Stimulated activated effector memory CD8-positive, alpha-beta T cell treated with anti-CD3 and anti-CD28 coated beads, Interleukin-12 subunit alpha, Interleukin-12 subunit beta, amount 100 ng/mL, for 72 hours (primary cell): ENCODE measurements around the gene BRICD5.
A peak's percentile ranks its signal among the peaks of the same experiment; 100 is the strongest.

Experiments used
- ATAC-seq: fragments of 150-1000 bp; cut with Tn5 transposase; 2 replicates; pipeline ENCODE4 v1.10.0; 2021
- DNase-seq, 2 donors: peaks; one replicate each; pipeline ENCODE4 v3.0.0; 2021 to 2022; ENCODE audit warnings: low spot score in 2 of 2
- H3K27ac Mint-ChIP-seq: one replicate; pipeline ENCODE4 v1.8.0; 2022; ENCODE audit warnings: mild to moderate bottlenecking, mixed read lengths
- H3K36me3 Mint-ChIP-seq: one replicate; pipeline ENCODE4 v1.8.0; 2022; ENCODE audit warnings: mild to moderate bottlenecking, mixed read lengths
- H3K4me1 Mint-ChIP-seq: one replicate; pipeline ENCODE4 v1.8.0; 2022; ENCODE audit warnings: mixed read lengths
- H3K4me3 Mint-ChIP-seq: one replicate; pipeline ENCODE4 v1.8.0; 2022; ENCODE audit warnings: mild to moderate bottlenecking, mixed read lengths
- H3K9me3 Mint-ChIP-seq: one replicate; pipeline ENCODE4 v1.8.0; 2022; ENCODE audit warnings: mixed read lengths

The BRICD5 gene

GRCh38 chr16:2160915-2161551 lies 49.6 kb downstream of the BRICD5 start:
- peak overlapping the region; percentile 58 for H3K27ac Mint-ChIP-seq

More at GRCh38 chr16:2160915-2161551, 49.6 kb downstream of the BRICD5 start:
- Mint-ChIP-seq H3K4me3 (no peak overlapping the region), H3K9me3 (no peaks in the 10 kb centered on the region), H3K4me1 (peaks cover 37% of the 10 kb centered on the region), H3K36me3 (peaks cover 21% of the 10 kb centered on the region)
- DNase-seq, result no peak
- ATAC-seq, result no peak
